GM10266 (cell line): ENCODE data around the gene SEMA5B.

ENCODE experiments used
- DNase-seq: peaks from one replicate; pipeline ENCODE4 v3.0.0; 2012; ENCODE audit errors: extremely low spot score
- TF ChIP-seq, protein P1 (sequence below): IDR thresholded peaks from 2 replicates; pipeline ENCODE4 v1.5.1; 2012; ENCODE audit warnings: mild to moderate bottlenecking, low read depth; ENCODE audit not compliant: control insufficient read depth, insufficient read depth; ENCODE audit errors: missing control alignments

The SEMA5B gene

DNA sequence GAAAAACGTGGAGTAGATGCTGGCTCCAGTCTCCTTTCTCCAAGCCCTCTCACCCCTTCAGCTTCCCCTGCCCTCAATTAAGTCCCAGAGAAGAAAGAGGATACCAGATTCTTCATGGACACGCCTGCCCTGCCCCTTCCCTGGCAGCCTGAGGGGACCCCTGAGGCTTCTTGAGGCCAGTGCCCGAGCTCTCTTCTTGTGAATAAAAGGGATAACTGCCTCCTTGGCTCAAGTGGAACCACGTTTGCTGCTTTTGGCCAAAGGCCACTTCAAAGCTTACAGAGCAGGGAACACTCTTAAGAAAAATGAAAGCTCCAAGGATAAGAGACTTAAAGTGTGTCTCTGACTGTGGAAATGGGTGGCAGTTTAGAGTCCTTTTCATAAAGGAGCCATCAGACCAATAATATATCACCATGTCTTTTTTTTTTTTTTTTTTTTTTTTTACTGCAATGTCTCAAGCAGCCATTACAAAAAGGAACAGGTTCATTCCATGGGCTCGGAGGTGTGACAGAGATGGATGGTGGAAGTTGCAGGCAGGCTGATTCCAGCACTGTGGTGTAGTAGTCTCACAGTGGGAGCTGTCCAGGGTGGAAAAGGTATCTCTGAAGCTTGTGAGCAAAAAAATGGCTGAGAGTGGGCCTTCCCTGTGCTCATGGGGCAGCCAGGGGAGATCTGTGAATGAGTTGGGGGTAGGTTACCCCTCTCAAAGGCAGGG is 108.8 kb downstream of the SEMA5B start:
- no peak for DNase-seq
- TF ChIP-seq, protein P1, sequence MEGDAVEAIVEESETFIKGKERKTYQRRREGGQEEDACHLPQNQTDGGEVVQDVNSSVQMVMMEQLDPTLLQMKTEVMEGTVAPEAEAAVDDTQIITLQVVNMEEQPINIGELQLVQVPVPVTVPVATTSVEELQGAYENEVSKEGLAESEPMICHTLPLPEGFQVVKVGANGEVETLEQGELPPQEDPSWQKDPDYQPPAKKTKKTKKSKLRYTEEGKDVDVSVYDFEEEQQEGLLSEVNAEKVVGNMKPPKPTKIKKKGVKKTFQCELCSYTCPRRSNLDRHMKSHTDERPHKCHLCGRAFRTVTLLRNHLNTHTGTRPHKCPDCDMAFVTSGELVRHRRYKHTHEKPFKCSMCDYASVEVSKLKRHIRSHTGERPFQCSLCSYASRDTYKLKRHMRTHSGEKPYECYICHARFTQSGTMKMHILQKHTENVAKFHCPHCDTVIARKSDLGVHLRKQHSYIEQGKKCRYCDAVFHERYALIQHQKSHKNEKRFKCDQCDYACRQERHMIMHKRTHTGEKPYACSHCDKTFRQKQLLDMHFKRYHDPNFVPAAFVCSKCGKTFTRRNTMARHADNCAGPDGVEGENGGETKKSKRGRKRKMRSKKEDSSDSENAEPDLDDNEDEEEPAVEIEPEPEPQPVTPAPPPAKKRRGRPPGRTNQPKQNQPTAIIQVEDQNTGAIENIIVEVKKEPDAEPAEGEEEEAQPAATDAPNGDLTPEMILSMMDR, result no peak

DNA sequence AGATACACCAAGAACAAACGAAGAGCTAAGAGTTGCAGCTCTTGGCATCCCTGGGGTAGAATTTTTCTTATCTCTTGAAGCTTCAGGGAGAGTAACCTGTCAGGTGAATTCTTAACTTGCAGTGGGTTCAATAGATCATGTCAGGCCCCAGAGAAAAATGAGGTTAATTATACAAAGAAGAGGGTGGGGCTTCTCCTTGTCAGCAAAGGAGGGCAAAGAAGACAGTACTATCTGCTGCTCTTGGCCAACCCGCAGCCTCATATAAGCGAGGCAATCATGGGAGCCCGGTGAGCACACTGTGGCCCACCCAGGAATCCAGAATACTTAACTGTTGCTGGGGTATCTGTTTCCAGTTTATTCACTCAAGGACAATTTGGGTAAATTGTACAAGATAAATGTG is 110.2 kb downstream of the SEMA5B start:
- TF ChIP-seq, protein P1, result no peak

DNA sequence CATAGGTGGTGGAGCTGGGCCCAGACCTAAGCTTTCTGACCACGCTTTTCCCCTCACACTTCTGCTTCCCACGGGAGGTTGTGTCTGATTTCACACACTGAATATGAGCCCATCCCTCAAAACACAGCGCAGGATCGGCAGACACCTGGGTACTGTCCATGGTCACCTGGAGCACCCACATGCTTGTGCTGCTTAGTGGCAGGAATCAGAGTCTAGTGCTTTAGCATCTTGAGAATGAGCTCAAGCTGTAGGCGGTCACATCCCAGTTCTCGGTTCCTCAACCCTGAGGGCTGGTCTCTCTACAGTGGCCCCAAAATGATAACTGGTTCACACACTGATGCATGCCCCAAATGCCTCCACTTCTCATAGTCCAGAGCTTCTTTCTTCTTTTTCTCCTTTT is 111.0 kb downstream of the SEMA5B start:
- DNase-seq, result peak; percentile 65
- TF ChIP-seq, protein P1, result no peak

More for the DNA sequence above, 110.2 kb downstream of the SEMA5B start:
- DNase-seq, result no peak

DNA sequence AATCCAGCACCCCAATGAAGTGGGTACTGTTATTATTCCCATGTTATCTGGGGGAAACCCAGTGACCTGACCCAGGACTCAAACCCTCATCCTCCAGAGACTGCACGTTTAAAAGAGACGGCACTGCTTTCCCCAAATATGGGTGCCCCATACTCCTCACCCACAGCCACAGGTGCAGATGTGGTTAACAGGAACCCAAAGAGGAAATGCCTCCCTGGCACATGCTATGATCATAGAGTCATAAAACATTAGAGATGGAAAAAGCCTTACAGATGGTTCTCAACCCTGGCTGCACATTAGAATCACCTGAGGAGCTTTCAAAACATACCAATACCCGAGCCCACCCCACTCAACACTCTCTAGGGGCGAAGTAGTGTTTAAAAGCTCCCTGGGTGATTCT is 111.5 kb downstream of the SEMA5B start:
- peak; percentile 8 for DNase-seq
- TF ChIP-seq, protein P1, result no peak

DNA sequence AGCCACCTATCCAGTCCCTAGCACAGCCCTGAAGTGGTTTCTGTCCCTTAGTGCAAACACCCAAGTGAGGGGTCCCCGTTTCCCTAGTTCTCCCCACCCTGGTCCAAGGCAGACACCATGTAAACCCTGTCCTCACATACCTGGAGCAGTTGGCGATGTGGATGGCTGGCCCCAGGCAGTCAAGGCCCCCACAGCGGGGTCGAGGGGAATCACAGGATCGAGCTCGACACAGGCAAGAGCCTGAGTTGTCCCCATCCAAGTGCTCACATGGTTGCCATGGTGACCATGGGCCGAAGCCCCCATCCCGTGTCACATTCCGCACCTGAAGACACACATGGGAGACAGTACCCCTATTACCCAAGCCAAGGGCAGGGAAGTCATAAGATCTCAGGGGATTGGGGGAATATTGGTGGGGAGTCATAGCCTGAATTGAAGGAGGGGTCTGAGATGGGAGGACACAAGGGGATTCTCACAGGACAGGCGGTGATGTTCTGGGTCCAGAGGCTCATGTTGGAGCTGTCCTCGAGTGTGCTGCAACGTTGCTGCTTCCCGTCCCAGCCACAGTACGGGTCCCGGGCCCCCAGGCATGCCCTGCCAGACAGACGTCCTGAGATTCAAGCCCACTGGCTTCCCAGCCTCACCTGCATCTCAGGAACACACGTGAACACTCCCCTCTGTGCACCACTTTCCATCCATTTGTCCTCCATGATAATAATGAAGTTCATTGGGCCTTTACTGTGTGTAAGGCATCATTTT is 112.1 kb downstream of the SEMA5B start:
- TF ChIP-seq, protein P1, result no peak
- peak; percentile 11 for DNase-seq

DNA sequence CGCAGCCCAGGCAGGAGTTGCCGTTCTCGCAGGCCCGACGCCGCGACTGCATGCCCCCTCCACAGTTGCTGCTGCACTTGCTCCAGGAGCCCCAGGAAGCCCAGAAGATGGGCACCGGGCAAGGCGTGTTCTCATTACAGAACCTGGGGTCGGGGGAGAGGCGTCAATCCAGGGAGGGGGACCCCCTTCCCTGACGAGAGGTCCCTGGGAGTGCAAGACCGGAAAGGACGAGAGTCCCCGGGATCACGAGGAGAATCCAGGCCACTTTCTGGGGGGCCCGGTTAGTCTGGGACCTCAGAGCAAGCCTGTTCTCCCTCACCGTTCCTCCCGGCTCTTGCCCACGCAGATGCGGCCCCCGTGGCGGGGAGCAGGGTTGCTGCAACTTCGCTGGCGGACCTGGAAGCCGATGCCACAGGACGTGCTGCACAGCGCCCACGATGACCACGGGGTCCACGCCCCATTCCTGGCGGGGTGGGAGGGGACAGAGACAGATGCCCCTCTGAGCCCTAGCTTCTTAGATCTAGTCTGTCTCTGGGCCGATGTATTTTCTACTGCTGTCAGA is 113.9 kb downstream of the SEMA5B start:
- TF ChIP-seq, protein P1, result no peak
- no peak for DNase-seq
